Muscle of arm (tissue), 14 donors: Measurements from ENCODE around the gene SCML2. TPM values are rescaled to one million over a fixed set of nuclear protein-coding genes. Genes with fewer than 3 reads are reported as not detected.
"Not testable (repeated sequence)": the region's sequence is repeated elsewhere in the genome, so short reads cannot be mapped to it uniquely, and the experiment has no call there.

Source experiments
- DNase-seq: peaks from one replicate; pipeline ENCODE4 v3.0.0-alpha.2; 2013
- long read RNA-seq, 11 donors: transcript quantifications; one replicate each; lab custom pipeline, GENCODE V29; 2026
- polyA plus RNA-seq, 12 donors: library from polyadenylated mRNA; unstranded; fragments of 120-200 nt; gene quantifications; one replicate each; pipeline ENCODE4 v1.2.1, GENCODE V29; 2013; ENCODE audit not compliant: insufficient read length in 12 of 12

SCML2 gene
- 10 to 100 TPM in 2 of 12 donors, 1 to 10 TPM in 9, not detected in 1; 5.9 to 10.8 (median 9.0) TPM for polyA plus RNA-seq
- long read RNA-seq, donor 1, partial matches to known transcripts = 0 of 1 reads
- long read RNA-seq, donor 1, other reads (novel, unspliced or antisense) = 0 of 1 reads
- long read RNA-seq, donor 2, full-length matches to known transcripts = 1 of 1 reads
- long read RNA-seq, donor 2, partial matches to known transcripts = 0 of 1 reads
- long read RNA-seq, donor 2, other reads (novel, unspliced or antisense) = 0 of 1 reads
- long read RNA-seq, donor 3 = 0 reads
- long read RNA-seq, donor 4 = 0 reads
- long read RNA-seq, donor 5, full-length matches to known transcripts = 2 of 2 reads
- long read RNA-seq, donor 5, partial matches to known transcripts = 0 of 2 reads
- long read RNA-seq, donor 5, other reads (novel, unspliced or antisense) = 0 of 2 reads
- long read RNA-seq, donor 6, full-length matches to known transcripts = 1 of 1 reads
- long read RNA-seq, donor 6, partial matches to known transcripts = 0 of 1 reads
- long read RNA-seq, donor 6, other reads (novel, unspliced or antisense) = 0 of 1 reads
- long read RNA-seq, donor 7 = 0 reads
- long read RNA-seq, donor 8, full-length matches to known transcripts = 1 of 1 reads
- long read RNA-seq, donor 8, partial matches to known transcripts = 0 of 1 reads
- long read RNA-seq, donor 8, other reads (novel, unspliced or antisense) = 0 of 1 reads
- long read RNA-seq, donor 9 = 0 reads
- long read RNA-seq, donor 10, full-length matches to known transcripts = 1 of 1 reads
- long read RNA-seq, donor 10, partial matches to known transcripts = 0 of 1 reads
- long read RNA-seq, donor 10, other reads (novel, unspliced or antisense) = 0 of 1 reads
- long read RNA-seq, donor 11, full-length matches to known transcripts = 1 of 1 reads
- long read RNA-seq, donor 11, partial matches to known transcripts = 0 of 1 reads
- long read RNA-seq, donor 11, other reads (novel, unspliced or antisense) = 0 of 1 reads

GRCh38 chrX:18354369-18355223, at the start of gene SCML2:
Gene SCML2 (minus strand): TSS chrX:18354688. CDS start chrX:18334071, 20,617 bp downstream.
- DNase-seq = peak; percentile 56

DNA sequence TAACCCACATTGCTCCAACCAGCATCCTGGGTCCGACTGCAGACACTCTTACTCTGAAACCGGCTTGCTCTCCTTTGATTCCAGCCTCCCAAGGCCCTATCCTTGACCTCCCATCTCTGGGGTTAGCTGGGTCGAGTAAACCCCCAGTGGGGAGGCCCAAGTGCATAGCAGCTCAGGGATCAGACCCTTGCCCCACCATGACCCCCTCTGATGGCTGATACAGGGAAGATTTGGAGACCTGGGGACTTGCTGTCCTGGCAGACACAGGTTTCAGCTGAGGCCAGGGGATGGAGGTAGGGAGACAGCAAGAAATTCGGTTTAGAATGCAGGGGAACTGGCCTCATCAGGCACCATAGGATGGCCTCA, 47.3 kb upstream of the SCML2 start:
- no peak for DNase-seq

DNA sequence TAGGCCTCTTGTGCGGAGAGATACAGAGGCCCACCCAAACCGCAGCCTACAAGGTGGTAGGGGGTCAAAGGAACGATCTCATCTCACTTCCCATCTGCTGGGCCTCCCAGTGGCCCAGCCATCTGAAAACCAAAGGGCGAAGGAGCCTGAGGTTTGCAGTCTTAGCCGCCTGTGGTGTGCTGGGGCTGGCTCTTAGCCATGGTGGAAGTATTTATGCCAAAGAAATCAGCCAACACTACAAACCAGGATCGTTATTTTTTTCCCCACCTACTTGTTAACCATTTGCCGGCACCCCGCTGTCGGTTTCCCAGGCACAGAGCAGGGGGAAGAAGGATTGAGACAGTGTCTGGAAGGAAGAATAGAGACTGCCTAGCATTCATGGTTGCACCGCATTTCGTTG, 40.0 kb upstream of the SCML2 start:
- no peak for DNase-seq

DNA sequence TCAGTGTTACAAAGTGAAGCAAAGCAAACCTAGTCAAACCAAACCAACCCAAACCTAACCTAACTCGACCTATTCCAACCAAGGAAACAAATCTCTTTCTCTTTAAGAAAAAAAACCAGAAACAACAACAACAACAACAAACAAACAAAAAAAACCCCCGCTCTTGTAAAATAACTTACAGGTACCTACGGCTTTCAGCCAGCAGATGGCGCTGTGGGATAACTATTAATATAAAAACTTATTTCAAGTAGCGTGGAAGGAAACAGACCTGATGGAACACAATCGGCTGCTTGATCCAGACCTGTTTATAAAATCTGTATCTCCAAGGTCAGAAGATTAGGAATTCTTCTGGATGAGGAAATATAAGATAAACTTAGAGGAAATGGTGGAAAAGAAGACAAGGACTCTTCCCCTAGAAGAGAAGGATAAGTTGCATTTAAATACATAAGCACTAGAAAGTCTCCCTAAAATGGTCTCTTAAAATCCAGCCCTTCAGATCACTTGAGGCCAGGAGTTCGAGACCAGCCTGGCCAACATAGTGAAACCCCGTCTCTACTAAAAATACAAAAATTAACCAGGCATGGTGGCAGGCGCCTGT, 36.6 kb upstream of the SCML2 start:
- DNase-seq = peak; percentile 71

DNA sequence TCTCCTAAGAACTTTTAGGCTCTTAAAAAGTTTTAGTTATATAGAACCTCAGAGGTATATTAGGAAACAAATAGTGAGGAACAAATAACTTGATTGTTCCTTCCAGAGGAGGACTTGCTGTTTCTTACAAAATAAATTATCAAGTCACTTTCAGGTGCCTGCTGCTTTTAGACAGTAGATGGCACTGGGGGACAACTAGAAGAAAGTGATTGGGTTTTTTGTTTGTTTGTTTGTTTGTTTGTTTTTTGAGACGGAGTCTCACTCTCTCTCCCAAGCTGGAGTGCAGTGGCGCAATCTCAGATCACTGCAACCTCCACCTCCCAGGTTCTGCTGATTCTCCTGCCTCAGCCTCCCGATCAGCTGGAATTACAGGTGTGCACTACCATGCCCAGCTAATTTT, 35.5 kb upstream of the SCML2 start:
- no peak for DNase-seq

GRCh38 chrX:18377796-18378195, 23.3 kb upstream of the SCML2 start:
- DNase-seq = no peak

DNA sequence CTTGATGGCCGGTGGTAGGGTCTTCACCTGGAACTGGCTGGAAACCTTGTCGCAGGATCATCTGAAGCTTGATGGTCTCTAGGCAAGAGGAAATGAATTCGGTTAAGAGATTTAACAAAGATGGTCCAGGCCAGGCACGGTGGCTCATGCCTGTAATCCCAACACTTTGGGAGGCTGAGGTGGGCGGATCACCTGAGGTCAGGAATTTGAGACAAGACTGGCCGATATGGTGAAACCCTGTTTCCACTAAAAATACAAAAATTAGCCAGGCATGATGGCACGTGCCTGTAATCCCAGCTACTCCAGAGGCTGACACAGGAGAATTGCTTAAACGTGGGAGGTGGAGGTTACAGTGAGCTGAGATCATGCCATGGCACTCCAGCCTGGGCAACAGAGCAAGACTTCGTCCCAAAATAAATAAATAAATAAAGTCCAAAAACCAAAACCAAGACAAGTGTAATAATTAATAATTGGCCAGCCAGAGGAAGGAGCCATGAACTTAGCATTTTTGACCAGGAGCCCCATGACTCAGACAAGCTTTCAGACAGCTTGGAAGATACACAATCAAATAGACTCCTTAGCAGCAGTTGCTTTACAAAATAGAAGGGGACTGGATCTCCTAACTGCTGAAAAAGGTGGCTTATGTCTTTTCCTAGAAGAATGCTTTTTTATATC, 20.8 kb upstream of the SCML2 start:
- DNase-seq = not testable (repeated sequence)

DNA sequence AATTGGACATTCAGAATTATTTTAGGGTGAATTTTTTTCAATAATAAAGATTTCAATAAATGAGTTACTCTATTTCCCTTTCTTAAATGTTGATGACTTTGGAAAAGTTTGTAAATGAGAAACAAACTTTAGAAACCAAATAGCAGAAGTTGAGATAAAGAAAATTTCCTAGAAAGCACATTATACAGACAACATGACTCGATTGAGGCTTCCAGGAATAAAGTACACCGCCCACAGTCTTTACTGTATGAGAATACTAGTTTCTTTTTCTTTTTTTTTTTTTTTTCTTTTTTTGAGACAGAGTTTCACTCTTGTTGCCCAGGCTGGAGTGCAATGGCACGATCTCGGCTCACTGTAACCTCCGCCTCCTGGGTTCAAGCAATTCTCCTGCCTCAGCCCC, 14.6 kb upstream of the SCML2 start:
- DNase-seq = not testable (repeated sequence)

DNA sequence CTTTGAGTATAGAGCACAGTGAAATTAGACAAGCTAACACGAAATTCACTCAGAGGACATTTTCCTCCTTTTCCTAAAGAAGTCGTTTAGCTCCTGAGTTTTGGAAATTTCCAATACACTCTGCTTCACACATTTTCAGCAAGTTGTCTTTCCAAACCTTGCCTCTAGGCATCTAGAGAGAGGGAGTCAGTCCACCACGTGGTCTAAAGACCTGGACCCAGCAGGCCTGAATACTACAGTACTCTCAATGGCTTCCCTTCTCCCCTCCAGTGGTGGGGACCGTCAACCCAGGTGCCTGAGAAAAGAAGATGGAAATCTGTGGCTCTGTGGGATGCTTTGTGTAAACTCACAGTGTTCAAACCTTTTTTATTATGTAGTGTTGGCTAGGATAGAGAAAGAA, 13.9 kb upstream of the SCML2 start:
- DNase-seq = no peak

DNA sequence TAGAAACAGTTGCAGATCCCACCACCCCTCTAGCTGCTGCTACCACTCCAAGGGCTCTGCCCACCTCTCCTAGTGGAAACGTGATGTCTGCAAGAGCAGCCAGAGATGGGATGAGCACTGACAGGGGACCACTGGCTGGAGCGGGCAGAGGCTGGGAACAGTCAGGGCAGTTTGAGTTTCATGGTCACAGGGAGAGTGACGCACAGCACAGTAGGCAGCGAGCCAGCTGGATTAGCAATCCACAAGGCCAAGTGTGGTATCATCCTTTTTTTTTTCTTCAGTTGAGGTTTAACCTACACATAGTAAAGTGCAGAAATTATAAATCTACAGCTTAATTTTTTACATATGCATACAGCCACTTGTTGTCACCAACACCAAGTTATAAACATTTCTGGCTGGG, 6.4 kb upstream of the SCML2 start:
- DNase-seq = no peak

DNA sequence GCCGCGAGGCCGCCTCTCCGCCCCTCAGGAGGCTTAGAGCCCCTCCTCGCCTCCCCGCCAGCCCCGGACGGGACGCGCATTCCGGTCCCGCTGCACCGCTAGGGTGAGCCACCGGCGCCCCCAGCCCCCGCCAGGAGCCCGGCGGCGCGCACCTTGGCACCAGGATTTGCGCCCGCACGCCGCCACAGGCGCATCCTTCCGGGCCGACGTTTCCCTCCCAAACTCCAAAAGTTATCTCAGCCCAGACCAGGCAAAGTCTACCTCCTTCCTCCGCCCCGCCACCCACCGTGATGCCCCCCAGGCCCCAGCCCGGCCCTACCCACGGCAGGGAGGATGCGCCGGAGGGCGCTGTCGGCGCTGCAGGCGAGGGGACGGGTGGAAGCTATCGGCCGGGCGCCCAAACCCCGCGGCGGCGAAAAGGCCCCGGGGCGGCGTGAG, 538 bp downstream of the SCML2 start:
- DNase-seq = peak; percentile 21

- no peak for DNase-seq
These were observed 2.7 kb downstream of the SCML2 start for GRCh38 chrX:18351784-18352183.

GRCh38 chrX:18348047-18348446, 6.4 kb downstream of the SCML2 start:
- no peak for DNase-seq

DNA sequence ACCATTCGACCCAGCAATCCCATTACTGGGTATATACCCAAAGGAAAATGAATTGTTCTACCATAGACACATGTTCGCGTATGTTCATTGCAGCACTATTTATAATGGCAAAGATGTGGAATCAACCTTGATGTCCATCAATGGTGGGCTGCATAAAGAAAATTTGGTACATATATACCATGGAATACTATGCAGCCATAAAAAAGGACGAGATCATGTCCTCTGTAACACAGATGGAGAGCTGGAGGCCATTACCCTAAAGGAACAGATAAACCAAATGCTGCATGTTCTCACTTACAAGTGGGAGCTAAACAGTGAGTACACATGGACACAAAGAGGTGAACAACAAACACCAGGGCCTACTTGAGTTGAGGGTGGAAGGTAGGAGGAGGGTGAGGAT, 45.1 kb downstream of the SCML2 start:
- no peak for DNase-seq

GRCh38 chrX:18297251-18297650, 57.2 kb downstream of the SCML2 start:
- no peak for DNase-seq

DNA sequence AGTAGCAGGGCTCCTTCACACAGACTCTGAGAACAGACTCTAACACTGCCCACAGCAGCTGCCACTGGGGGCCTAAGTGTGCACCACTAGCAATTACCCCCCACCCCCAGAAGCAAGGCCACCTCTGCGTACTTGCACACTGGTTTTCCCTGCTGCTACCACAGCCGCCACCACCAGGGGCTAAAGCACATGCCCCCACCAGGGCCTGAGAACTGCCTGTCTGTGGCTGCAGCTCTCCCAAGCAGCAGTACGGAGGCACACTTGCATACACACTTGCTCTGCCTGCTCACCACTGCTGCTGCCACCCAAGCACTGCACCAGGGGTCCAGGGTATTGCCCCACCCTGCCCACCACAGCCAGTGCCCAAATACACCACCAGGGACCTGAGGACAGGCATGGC, 59.6 kb downstream of the SCML2 start:
- DNase-seq = no peak

DNA sequence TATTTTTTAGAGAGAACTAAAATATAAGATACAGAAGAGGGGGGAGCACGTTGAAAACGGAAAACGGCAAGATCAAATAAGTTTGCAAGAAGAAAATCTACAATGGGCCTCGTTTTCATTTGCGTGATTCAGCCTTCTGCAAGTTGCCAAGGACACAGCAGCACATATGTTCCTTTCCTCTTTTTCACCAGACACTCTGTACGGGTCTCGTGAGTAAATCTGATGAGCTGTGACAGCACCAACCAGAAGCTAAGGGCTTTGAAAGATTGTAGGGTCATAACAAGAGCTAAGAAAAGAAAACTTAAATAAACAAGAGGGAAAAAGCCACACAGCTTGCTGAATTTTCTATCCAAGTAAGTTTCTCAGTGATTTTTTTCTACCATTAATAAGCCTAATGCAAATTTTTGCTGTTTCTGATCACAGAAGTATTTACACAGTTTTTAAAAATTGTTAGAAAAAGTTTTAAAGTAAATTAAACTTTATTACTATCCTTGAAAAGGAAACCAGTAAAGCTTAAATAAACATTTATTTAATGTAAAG, 63.4 kb downstream of the SCML2 start:
- no peak for DNase-seq

DNA sequence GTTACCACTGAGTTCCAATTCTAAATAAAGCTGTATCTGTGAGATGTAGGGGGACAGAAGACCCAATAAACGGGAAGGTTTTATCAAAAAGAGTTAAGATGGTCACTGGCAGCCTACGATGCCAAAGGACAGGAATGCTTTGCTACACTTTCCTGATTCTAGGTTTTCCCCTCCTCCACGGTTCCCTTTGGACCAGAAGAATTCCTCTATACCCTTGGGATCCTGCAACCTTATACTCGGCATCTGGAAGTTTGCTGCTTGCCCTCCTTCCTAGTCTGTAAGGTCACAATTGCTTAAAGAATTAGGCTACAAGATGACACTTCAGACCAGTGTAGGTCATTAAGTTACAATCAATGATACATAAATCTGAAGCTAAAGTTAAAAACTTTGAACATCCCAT, 64.3 kb downstream of the SCML2 start:
- DNase-seq = no peak

DNA sequence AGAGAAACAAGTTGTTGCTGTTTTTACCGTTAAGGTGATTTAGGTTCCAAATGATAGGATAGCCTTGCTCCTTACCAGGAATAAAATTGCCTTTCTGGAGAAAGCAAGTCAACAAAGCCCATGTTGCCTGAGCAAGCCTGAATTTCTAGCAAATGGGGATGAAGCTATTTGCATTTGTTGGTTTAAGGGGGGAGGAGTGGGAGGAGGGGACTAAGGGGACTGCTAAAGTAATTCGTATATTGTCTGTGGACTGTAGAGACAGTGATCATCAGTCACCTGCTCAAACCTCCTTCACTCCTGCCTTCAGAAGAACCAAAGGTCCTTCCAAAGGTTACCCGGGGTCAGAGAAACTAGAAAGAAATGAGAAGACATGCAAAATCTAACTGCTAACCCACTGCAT, 65.8 kb downstream of the SCML2 start:
- DNase-seq = no peak

DNA sequence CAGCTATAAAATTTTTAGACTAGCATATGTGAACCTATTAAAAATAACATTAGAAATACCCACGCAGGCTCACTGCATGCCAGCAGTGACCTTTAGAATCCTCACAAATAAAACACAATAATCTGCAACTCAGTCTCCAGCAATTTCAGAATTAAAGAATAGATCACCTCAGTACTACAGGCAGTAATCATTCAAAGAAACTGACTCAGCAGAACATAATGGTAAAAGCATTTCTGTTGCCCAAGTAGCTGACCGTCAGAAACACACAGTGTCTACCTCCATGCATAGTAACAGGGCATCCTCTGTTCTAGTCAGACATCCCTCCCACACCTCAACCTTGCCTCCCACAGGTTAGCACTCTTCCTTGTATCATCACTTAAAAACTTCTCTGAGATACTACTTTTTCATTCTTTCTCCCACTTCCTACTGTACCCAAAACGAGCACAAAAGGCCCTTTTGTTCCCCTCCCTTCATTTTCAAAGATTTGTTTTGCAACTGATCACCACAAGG, 68.1 kb downstream of the SCML2 start:
- no peak for DNase-seq
